HL-60 (cell line): Measurements from ENCODE around the gene OLAH.

Experiments used
- DNase-seq, 2 experiments: peaks; one replicate each; pipeline ENCODE4 v3.0.0-alpha.2; 2010 to 2020; ENCODE audit warnings: low read depth in 1 of 2, low spot score in 1 of 2
- H3K27ac ChIP-seq: fragments of 250-450 bp; sonication (Bioruptor Pico); replicated peaks from 2 replicates; pipeline ENCODE4 v1.5.1; 2020; ENCODE audit warnings: mild to moderate bottlenecking, moderate library complexity
- H3K27me3 ChIP-seq: fragments of 250-450 bp; sonication (Bioruptor Pico); 2 replicates; pipeline ENCODE4 v1.5.1; 2021; ENCODE audit warnings: mild to moderate bottlenecking, moderate library complexity; ENCODE audit not compliant: insufficient read depth, poor library complexity, severe bottlenecking
- H3K4me3 ChIP-seq: replicated peaks from 2 replicates; pipeline ENCODE4 v1.5.1; 2011; ENCODE audit warnings: mild to moderate bottlenecking, control low read depth, low read length; ENCODE audit not compliant: insufficient read depth
- CTCF ChIP-seq: IDR thresholded peaks from one replicate; pipeline ENCODE4 v1.5.1; 2011; ENCODE audit warnings: low read length, control low read depth, inconsistent platforms; ENCODE audit not compliant: insufficient read depth
- GABPA ChIP-seq: IDR thresholded peaks from 2 replicates; pipeline ENCODE4 v1.6.1; 2012; ENCODE audit warnings: low read depth
- POLR2AphosphoS5 ChIP-seq: IDR thresholded peaks from 2 replicates; pipeline ENCODE4 v1.6.1; 2012; ENCODE audit warnings: low read depth
- REST ChIP-seq: IDR thresholded peaks from 2 replicates; pipeline ENCODE4 v1.6.1; 2012; ENCODE audit warnings: low read depth; ENCODE audit not compliant: insufficient replicate concordance
- SPI1 ChIP-seq: IDR thresholded peaks from 2 replicates; pipeline ENCODE4 v1.6.1; 2012; ENCODE audit warnings: low read depth, mild to moderate bottlenecking, borderline replicate concordance

The OLAH gene

DNA sequence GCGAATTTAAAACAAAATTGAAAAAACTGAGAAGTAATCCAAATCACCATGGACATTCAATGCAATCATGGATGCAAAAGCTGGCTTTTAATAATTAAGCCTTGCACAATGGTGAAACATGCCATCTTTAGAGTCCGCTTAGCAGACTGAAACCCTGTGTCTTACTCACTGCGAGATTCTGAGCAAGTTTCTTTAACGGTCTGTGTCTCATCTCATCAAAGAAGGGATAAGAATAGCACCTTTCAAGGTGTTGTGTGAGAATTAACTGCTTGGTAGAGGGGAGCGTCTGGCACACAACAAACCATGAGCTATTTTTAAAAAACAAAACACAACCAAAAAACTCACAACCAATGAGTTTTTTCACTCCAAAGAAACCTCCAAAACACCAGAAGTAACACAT is 23.4 kb downstream of the OLAH start:
- Histone ChIP-seq H3K27me3 (no peaks in the 10 kb centered on the region), H3K27ac (no peak overlapping the region), H3K4me3 (no peak overlapping the region)
- no peak for DNase-seq
- TF ChIP-seq SPI1, result no peak
- no peak for TF ChIP-seq GABPA
- no peak for TF ChIP-seq REST
- no peak for TF ChIP-seq CTCF
- TF ChIP-seq POLR2AphosphoS5, result no peak

- H3K27ac ChIP-seq, result no peak overlapping the region
- no peaks in the 10 kb centered on the region for H3K27me3 ChIP-seq
- DNase-seq, result no peak
- H3K4me3 ChIP-seq, result no peak overlapping the region
- no peak for TF ChIP-seq REST
- no peak for TF ChIP-seq SPI1
- TF ChIP-seq CTCF, result no peak
- TF ChIP-seq POLR2AphosphoS5, result no peak
- TF ChIP-seq GABPA, result no peak
Observed at GRCh38 chr10:15068802-15069201, 25.1 kb downstream of the OLAH start.

DNA sequence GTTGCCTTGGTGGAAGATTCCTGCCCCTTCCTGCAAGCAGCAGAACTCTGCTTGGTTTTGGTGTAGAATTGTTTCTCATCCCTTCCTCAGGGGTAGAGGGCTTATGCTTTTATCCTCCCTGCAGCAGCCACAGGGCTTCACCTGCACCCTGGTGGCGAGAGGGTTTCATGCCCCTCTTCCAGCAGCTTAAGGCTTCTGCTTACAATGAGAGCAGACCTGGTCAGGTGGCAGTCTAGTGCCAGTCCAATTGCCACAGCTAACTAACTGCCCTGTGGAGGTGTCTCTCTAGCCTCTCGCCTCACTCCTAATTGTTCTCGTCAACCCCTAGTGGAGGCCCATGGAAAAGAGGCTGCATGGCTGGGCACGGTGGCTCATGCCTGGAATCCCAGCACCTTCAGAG is 25.5 kb downstream of the OLAH start:
- Histone ChIP-seq H3K27me3 (no peaks in the 10 kb centered on the region), H3K4me3 (no peak overlapping the region), H3K27ac (no peak overlapping the region)
- TF ChIP-seq SPI1 (no peak), GABPA (no peak), REST (no peak), CTCF (no peak), POLR2AphosphoS5 (no peak)
- DNase-seq, result no peak
